Activated CD8-positive, alpha-beta T cell treated with anti-CD3 and anti-CD28 coated beads for 36 hours (primary cell): ENCODE data around the gene LRFN4. TPM values are rescaled to one million over a fixed set of nuclear protein-coding genes. Genes with fewer than 3 reads are reported as not detected.

Source experiments
- ATAC-seq: fragments of 200-7000 bp; cut with Tn5 transposase; one replicate; pipeline ENCODE4 v1.10.0; 2021; ENCODE audit warnings: mild to moderate bottlenecking, moderate library complexity
- CTCF ChIA-PET: fragments of 350-600 bp; sonication (Branson Sonifier 250); formaldehyde crosslinking; loops from one replicate; lab custom pipeline; 2021; ENCODE audit warnings: antibody characterized with exemption; lab: Charles Lee
- POLR2A ChIA-PET: fragments of 350-600 bp; sonication (Branson Sonifier 250); formaldehyde crosslinking; loops from one replicate; lab custom pipeline; 2021; ENCODE audit warnings: antibody characterized with exemption; lab: Charles Lee
- DNase-seq: peaks from one replicate; pipeline ENCODE4 v3.0.0-alpha.2; 2020
- H3K27ac Mint-ChIP-seq: one replicate; pipeline ENCODE4 v1.8.0; 2021; ENCODE audit warnings: mild to moderate bottlenecking, mixed read lengths
- H3K27me3 Mint-ChIP-seq: one replicate; pipeline ENCODE4 v1.8.0; 2021; ENCODE audit warnings: mixed read lengths
- H3K36me3 Mint-ChIP-seq: one replicate; pipeline ENCODE4 v1.8.0; 2021; ENCODE audit warnings: low read depth, mixed read lengths
- H3K4me1 Mint-ChIP-seq: one replicate; pipeline ENCODE4 v1.8.0; 2021; ENCODE audit warnings: low read depth, mixed read lengths
- H3K4me3 Mint-ChIP-seq: one replicate; pipeline ENCODE4 v1.8.0; 2021; ENCODE audit warnings: mild to moderate bottlenecking, moderate library complexity, mixed read lengths
- H3K9me3 Mint-ChIP-seq: one replicate; pipeline ENCODE4 v1.8.0; 2021; ENCODE audit warnings: mixed read lengths
- intact Hi-C: fragments of 100-400 bp; cut with micrococcal nuclease; formaldehyde crosslinking; loops from one replicate; pipeline ENCODE4 v1.10.0; 2022
- total RNA-seq, 2 experiments: library from RNA; stranded (reverse); gene quantifications; one replicate each; pipeline ENCODE4 v1.2.3, GENCODE V29; 2021
- TF ChIP-seq, protein P1 (sequence below): fragments of 200-600 bp; IDR thresholded peaks from one replicate; pipeline ENCODE4 v1.8.0; 2022; ENCODE audit warnings: antibody characterized with exemption, mild to moderate bottlenecking

The LRFN4 gene
- total RNA-seq, 2 experiments from 2014 or later = 36.0 to 39.2 TPM

DNA sequence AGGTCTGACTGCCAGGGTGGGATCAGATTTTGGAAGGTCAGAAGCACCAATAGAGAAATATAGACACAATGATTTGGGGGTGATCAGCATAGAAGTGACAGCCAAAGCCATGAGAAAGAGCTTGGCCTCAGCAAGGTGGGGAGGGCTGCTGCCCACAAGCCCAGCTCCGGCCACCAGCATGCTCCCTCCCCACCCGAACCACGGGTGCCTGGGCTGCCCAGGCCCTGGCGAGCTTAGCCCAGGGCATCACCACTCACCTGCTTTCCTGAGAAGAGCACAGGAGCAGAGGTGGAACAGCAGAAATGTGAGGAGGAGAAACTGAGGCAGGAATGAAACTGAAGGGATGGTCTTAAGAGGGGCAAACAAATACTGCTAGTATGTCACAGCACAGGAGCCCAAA, 48.8 kb downstream of the LRFN4 start:
- Mint-ChIP-seq H3K27me3 (no peaks in the 10 kb centered on the region), H3K27ac (no peak overlapping the region), H3K4me1 (no peaks in the 10 kb centered on the region), H3K36me3 (no peaks in the 10 kb centered on the region), H3K4me3 (no peak overlapping the region), H3K9me3 (no peaks in the 10 kb centered on the region)
- no peak for ATAC-seq
- CTCF ChIA-PET = no interaction called here
- POLR2A ChIA-PET = no interaction called here
- no peak for DNase-seq
- intact Hi-C loops = no loop called here
- TF ChIP-seq, protein P1, sequence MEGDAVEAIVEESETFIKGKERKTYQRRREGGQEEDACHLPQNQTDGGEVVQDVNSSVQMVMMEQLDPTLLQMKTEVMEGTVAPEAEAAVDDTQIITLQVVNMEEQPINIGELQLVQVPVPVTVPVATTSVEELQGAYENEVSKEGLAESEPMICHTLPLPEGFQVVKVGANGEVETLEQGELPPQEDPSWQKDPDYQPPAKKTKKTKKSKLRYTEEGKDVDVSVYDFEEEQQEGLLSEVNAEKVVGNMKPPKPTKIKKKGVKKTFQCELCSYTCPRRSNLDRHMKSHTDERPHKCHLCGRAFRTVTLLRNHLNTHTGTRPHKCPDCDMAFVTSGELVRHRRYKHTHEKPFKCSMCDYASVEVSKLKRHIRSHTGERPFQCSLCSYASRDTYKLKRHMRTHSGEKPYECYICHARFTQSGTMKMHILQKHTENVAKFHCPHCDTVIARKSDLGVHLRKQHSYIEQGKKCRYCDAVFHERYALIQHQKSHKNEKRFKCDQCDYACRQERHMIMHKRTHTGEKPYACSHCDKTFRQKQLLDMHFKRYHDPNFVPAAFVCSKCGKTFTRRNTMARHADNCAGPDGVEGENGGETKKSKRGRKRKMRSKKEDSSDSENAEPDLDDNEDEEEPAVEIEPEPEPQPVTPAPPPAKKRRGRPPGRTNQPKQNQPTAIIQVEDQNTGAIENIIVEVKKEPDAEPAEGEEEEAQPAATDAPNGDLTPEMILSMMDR = no peak

DNA sequence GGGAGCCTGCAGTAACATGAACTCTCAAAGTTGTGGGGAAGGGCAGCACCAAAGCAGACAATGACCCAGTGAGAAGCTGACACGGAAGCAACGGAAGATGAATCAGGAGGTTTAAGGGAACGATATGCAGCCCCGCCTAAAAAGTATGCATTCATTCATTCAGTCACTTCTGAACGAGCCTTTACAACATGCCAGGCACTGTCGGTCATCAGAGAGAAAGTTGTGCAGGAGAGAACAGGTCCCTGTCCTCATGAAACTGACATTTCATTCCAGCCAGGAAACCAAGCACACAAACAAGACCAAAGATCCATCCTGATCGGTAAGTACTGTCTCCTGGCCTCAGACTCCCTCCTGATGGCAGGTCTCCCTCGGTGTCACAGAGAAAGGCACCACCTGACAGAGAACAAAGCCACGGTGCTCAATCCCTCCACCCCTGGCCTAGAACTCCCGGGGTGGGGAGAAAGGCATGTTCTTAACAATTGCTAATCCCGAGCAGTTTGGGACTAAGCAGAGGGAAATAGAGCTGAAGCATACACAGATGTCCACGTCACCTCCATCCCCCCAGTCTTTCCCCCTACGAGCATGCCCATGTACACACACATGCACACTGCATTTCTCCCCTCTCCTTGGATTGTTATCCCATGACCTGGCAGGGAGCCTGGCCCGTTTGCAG, 49.3 kb downstream of the LRFN4 start:
- CTCF ChIA-PET = no interaction called here
- Mint-ChIP-seq H3K27ac (no peak overlapping the region), H3K4me3 (no peak overlapping the region), H3K4me1 (no peaks in the 10 kb centered on the region), H3K36me3 (no peaks in the 10 kb centered on the region), H3K27me3 (no peaks in the 10 kb centered on the region), H3K9me3 (no peaks in the 10 kb centered on the region)
- DNase-seq = no peak
- TF ChIP-seq, protein P1 = no peak
- POLR2A ChIA-PET = no interaction called here
- ATAC-seq = no peak
- intact Hi-C loops = no loop called here

DNA sequence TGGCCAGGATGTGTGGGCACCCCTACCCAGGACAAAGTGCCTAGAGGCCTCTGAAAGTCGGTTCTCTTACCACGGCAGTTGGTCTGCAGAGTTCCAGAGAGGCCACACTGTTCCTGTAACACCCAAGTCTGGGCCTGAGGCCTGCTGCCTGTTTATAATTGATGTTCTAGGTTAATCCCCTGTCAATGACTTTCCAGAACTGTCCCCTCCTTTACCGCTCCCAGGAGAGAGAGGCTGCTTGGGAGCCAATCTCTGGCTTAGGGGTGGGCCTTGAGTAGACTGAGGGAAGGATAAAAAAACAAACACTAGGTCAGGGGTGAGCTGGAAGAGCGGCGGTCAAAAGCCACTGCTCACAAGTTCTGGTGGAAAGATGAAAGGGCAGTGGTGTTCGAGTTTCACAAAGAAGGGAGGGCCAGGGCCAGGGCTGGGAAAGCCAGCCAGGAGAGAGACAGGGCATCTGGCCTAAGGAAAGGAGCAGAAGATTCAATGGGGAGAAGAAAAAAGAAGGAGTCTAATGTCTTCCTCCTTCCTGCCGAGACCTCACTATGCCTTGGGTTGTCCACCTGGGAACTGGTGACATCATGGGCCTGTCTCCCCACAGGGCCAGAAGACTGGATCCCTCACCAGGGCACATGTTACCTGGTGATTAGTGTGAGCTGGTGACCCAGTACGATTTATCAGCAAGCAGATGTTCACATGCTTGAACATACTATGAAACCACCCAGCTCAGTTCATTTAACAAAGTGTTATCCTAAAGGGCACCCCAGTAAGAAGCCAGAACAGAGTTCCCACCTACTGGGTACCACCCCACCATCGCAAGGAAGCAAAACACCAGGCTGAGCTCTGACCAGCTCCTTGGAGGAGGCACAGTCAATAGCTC, 51.1 kb downstream of the LRFN4 start:
- Mint-ChIP-seq H3K4me1 (no peaks in the 10 kb centered on the region), H3K27ac (no peak overlapping the region), H3K9me3 (no peaks in the 10 kb centered on the region), H3K27me3 (no peaks in the 10 kb centered on the region), H3K36me3 (no peaks in the 10 kb centered on the region), H3K4me3 (no peak overlapping the region)
- DNase-seq (no peak), ATAC-seq (no peak)
- POLR2A ChIA-PET = no interaction called here
- TF ChIP-seq, protein P1 = no peak
- intact Hi-C loops = no loop called here
- CTCF ChIA-PET = no interaction called here

DNA sequence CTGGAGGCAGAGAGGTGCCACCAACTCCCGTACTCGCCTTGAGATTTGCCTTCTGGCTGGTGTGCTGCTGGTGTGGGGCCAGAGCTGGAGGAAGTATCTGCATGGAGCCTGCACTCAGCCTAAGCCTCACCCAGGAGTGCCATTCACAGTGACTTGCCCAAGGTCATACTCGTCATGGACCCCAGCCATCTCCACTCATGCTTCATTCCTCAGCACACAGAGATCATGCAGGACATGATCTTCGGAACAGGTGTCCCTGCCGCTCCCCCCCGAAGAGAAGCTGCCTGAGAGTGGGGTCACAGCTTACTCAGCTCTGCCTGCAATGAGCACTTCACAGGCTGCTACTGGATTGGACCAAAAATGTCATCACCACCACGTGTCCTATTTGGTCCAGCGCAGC, 52.3 kb downstream of the LRFN4 start:
- ATAC-seq (no peak), DNase-seq (no peak)
- CTCF ChIA-PET = no interaction called here
- H3K36me3 Mint-ChIP-seq = no peaks in the 10 kb centered on the region
- H3K9me3 Mint-ChIP-seq = no peaks in the 10 kb centered on the region
- POLR2A ChIA-PET = no interaction called here
- H3K4me3 Mint-ChIP-seq = no peak overlapping the region
- no peaks in the 10 kb centered on the region for H3K27me3 Mint-ChIP-seq
- TF ChIP-seq, protein P1 = no peak
- intact Hi-C loops = no loop called here
- H3K4me1 Mint-ChIP-seq = no peaks in the 10 kb centered on the region
- H3K27ac Mint-ChIP-seq = no peak overlapping the region

DNA sequence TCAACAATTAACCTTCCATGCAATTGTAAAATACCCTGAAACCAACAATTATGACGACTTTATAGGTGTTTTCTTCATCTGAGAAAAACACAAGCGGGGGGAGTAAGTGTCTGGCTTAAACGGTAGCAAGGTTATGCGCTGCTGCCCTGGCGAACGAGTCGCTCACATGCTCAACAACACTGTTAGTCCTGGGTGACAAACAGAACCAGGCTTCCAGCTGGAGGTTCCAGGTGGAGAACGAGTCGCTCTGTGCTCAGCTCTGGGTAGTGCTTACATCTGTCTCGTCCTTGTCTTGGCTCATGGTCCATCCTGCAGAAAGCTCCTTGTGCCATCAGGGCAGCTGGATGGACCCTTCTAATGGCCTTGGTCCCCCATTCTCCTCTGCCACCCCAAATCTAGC, 53.2 kb downstream of the LRFN4 start:
- Mint-ChIP-seq H3K4me3 (no peak overlapping the region), H3K36me3 (no peaks in the 10 kb centered on the region), H3K27ac (no peak overlapping the region), H3K27me3 (no peaks in the 10 kb centered on the region), H3K9me3 (no peaks in the 10 kb centered on the region), H3K4me1 (no peaks in the 10 kb centered on the region)
- ATAC-seq = no peak
- DNase-seq = no peak
- POLR2A ChIA-PET = interaction anchor here (0.5 kb wide), 1 partner anchor 242 kb away, joined by 3 read pairs; no protein-coding TSS in a partner anchor
- CTCF ChIA-PET = no interaction called here
- TF ChIP-seq, protein P1 = no peak
- intact Hi-C loops = no loop called here
